Activated B cell treated with CpG ODN at 0.5 μM for 24 hours (primary cell): ENCODE results near the gene SPIN4. TPM values are rescaled to one million over a fixed set of nuclear protein-coding genes. Genes with fewer than 3 reads are reported as not detected.

Experiments used
- ATAC-seq: fragments of 200-7000 bp; cut with Tn5 transposase; one replicate; pipeline ENCODE4 v1.10.0; 2021; ENCODE audit warnings: low read depth, mild to moderate bottlenecking, moderate library complexity
- CTCF ChIA-PET: fragments of 350-600 bp; sonication (Branson Sonifier 250); formaldehyde crosslinking; loops from one replicate; lab custom pipeline; 2021; ENCODE audit warnings: antibody characterized with exemption; lab: Charles Lee
- POLR2A ChIA-PET: fragments of 350-600 bp; sonication (Branson Sonifier 250); formaldehyde crosslinking; loops from one replicate; lab custom pipeline; 2021; ENCODE audit warnings: antibody characterized with exemption; lab: Charles Lee
- DNase-seq: peaks from one replicate; pipeline ENCODE4 v3.0.0; 2022
- H3K27ac Mint-ChIP-seq: one replicate; pipeline ENCODE4 v1.8.0; 2020; ENCODE audit warnings: mixed read lengths
- H3K27me3 Mint-ChIP-seq: one replicate; pipeline ENCODE4 v1.8.0; 2021; ENCODE audit warnings: mixed read lengths
- H3K36me3 Mint-ChIP-seq: one replicate; pipeline ENCODE4 v1.8.0; 2021; ENCODE audit warnings: low read depth, mixed read lengths
- H3K4me1 Mint-ChIP-seq: one replicate; pipeline ENCODE4 v1.8.0; 2021; ENCODE audit warnings: mixed read lengths
- H3K4me3 Mint-ChIP-seq: one replicate; pipeline ENCODE4 v1.8.0; 2020; ENCODE audit warnings: mild to moderate bottlenecking, mixed read lengths
- H3K9me3 Mint-ChIP-seq: one replicate; pipeline ENCODE4 v1.8.0; 2020; ENCODE audit warnings: mixed read lengths
- CTCF ChIP-seq: fragments of 200-600 bp; IDR thresholded peaks from one replicate; pipeline ENCODE4 v1.8.0; 2022; ENCODE audit warnings: antibody characterized with exemption, mild to moderate bottlenecking
- intact Hi-C: fragments of 100-400 bp; cut with micrococcal nuclease; formaldehyde crosslinking; loops from one replicate; pipeline ENCODE4 v1.15.1; 2024
- total RNA-seq: library from RNA; stranded (reverse); gene quantifications from 2 replicates; pipeline ENCODE4 v1.2.3, GENCODE V29; 2022

The SPIN4 gene
- total RNA-seq, 1 donor from 2014 or later, result 2.4 TPM

- ATAC-seq, result no peak
- no peak overlapping the region for H3K4me3 Mint-ChIP-seq
- H3K9me3 Mint-ChIP-seq, result peaks cover 2% of the 10 kb centered on the region
- H3K4me1 Mint-ChIP-seq, result no peaks in the 10 kb centered on the region
- intact Hi-C loops, result no loop called here
- DNase-seq, result no peak
- no peak for TF ChIP-seq CTCF
- no peak overlapping the region for H3K27ac Mint-ChIP-seq
- H3K27me3 Mint-ChIP-seq, result no peaks in the 10 kb centered on the region
- ChIA-PET POLR2A (no interaction called here), CTCF (no interaction called here)
- no peaks in the 10 kb centered on the region for H3K36me3 Mint-ChIP-seq
Observed at GRCh38 chrX:63363788-63364187, 12.7 kb upstream of the SPIN4 start.

- Mint-ChIP-seq H3K9me3 (peaks cover 5% of the 10 kb centered on the region), H3K36me3 (no peaks in the 10 kb centered on the region), H3K4me3 (no peak overlapping the region), H3K4me1 (no peaks in the 10 kb centered on the region), H3K27ac (no peak overlapping the region), H3K27me3 (no peaks in the 10 kb centered on the region)
- POLR2A ChIA-PET, result no interaction called here
- no peak for DNase-seq
- ATAC-seq, result no peak
- no peak for TF ChIP-seq CTCF
- intact Hi-C loops, result no loop called here
- CTCF ChIA-PET, result no interaction called here
Observed at GRCh38 chrX:63361494-63361893, 10.4 kb upstream of the SPIN4 start.

GRCh38 chrX:63354484-63354883 is 3.4 kb upstream of the SPIN4 start:
- TF ChIP-seq CTCF, result no peak
- no peak overlapping the region for H3K27ac Mint-ChIP-seq

GRCh38 chrX:63350465-63350877 is 661 bp downstream of the SPIN4 start:
- ATAC-seq (peak; percentile 27), DNase-seq (peak; percentile 15)
- peaks cover 18% of the 10 kb centered on the region for H3K4me1 Mint-ChIP-seq
- CTCF ChIA-PET, result no interaction called here
- no peaks in the 10 kb centered on the region for H3K27me3 Mint-ChIP-seq
- peak overlapping the region; percentile 94 for H3K4me3 Mint-ChIP-seq
- TF ChIP-seq CTCF, result no peak
- H3K27ac Mint-ChIP-seq, result peak overlapping the region; percentile 80
- no peaks in the 10 kb centered on the region for H3K36me3 Mint-ChIP-seq
- no peaks in the 10 kb centered on the region for H3K9me3 Mint-ChIP-seq
- intact Hi-C loops, result loop anchor here (2.0 kb wide), 2 partner anchors 210 to 404 kb away; a partner anchor contains a TSS
- POLR2A ChIA-PET, result interaction anchor here (1.1 to 1.2 kb wide), 2 partner anchors 405 to 854 kb away, joined by 3 read pairs; no protein-coding TSS in a partner anchor

More at GRCh38 chrX:63354484-63354883, 3.4 kb upstream of the SPIN4 start:
- ATAC-seq, result no peak
- Mint-ChIP-seq H3K4me1 (peaks cover 11% of the 10 kb centered on the region), H3K4me3 (no peak overlapping the region), H3K27me3 (no peaks in the 10 kb centered on the region), H3K9me3 (peaks cover 2% of the 10 kb centered on the region), H3K36me3 (no peaks in the 10 kb centered on the region)
- no peak for DNase-seq
- POLR2A ChIA-PET, result no interaction called here
- intact Hi-C loops, result no loop called here
- CTCF ChIA-PET, result no interaction called here

GRCh38 chrX:63349307-63349706 is 1.8 kb downstream of the SPIN4 start:
- Mint-ChIP-seq H3K27me3 (no peaks in the 10 kb centered on the region), H3K9me3 (no peaks in the 10 kb centered on the region), H3K4me1 (peaks cover 18% of the 10 kb centered on the region), H3K36me3 (no peaks in the 10 kb centered on the region), H3K27ac (no peak overlapping the region), H3K4me3 (peak overlapping the region; percentile 64)
- CTCF ChIA-PET, result no interaction called here
- ATAC-seq (no peak), DNase-seq (no peak)
- POLR2A ChIA-PET, result no interaction called here
- intact Hi-C loops, result no loop called here
- TF ChIP-seq CTCF, result no peak
